ENCODE results near the gene ADSS2. TPM values are rescaled to one million over a fixed set of nuclear protein-coding genes. Genes with fewer than 3 reads are reported as not detected.
"Not testable (repeated sequence)": the region's sequence is repeated elsewhere in the genome, so short reads cannot be mapped to it uniquely, and the experiment has no call there.

Gene ADSS2
- total RNA-seq, 2 donors from 2014 or later: 9.9 to 23.1 TPM

DNA sequence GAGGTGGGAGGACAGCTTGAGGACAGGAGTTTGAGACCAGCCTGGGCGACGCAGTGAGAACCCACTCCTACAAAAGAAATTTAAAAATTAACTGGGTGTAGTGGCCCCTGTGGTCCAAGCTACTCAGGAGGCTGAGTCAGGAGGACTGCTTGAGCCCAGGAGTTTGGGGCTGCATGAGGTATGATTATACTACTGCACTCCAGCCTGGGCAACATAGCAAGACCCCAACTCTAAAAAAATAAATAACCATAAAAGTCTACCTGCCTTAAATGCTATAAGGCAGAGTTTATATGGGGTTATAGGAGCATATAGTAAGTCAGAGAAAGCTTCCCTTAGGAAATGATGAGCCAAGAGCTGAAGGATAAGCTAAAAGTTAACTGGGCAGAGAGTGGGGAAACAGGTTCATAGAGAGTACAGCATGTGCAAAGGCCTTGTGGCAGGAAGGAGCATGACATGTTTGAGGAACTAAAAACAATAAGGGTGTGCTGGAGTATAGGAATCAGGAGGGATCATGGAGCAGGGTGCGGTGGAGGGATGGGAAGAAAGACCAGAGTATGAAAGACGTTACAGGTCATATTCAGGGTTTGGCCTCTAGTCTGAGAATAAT, 68.3 kb downstream of the ADSS2 start:
- no peak overlapping the region for H3K27ac ChIP-seq
- TF ChIP-seq, protein P1, sequence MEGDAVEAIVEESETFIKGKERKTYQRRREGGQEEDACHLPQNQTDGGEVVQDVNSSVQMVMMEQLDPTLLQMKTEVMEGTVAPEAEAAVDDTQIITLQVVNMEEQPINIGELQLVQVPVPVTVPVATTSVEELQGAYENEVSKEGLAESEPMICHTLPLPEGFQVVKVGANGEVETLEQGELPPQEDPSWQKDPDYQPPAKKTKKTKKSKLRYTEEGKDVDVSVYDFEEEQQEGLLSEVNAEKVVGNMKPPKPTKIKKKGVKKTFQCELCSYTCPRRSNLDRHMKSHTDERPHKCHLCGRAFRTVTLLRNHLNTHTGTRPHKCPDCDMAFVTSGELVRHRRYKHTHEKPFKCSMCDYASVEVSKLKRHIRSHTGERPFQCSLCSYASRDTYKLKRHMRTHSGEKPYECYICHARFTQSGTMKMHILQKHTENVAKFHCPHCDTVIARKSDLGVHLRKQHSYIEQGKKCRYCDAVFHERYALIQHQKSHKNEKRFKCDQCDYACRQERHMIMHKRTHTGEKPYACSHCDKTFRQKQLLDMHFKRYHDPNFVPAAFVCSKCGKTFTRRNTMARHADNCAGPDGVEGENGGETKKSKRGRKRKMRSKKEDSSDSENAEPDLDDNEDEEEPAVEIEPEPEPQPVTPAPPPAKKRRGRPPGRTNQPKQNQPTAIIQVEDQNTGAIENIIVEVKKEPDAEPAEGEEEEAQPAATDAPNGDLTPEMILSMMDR (IDR thresholded peaks at IDR 0.05): no peak
- TF ChIP-seq POLR2A (IDR thresholded peaks at IDR 0.05): no peak
- 93 to 99% methylated on average over 4 of the region's 4 CpGs for WGBS, 2 donors
- H3K4me1 ChIP-seq: no peaks in the 10 kb centered on the region
- intact Hi-C loops (cut with DNase I): no loop called here
- H3K36me3 ChIP-seq (replicated peaks in 1 of 2; ENCODE audit: insufficient read depth in 1 of 2, low read depth in 2 of 2): no peaks in the 10 kb centered on the region
- no peaks in the 10 kb centered on the region for H3K27me3 ChIP-seq
- no peak for ATAC-seq
- H3K4me3 ChIP-seq: no peak overlapping the region
- no peaks in the 10 kb centered on the region for H3K9me3 ChIP-seq
- no peak for DNase-seq

DNA sequence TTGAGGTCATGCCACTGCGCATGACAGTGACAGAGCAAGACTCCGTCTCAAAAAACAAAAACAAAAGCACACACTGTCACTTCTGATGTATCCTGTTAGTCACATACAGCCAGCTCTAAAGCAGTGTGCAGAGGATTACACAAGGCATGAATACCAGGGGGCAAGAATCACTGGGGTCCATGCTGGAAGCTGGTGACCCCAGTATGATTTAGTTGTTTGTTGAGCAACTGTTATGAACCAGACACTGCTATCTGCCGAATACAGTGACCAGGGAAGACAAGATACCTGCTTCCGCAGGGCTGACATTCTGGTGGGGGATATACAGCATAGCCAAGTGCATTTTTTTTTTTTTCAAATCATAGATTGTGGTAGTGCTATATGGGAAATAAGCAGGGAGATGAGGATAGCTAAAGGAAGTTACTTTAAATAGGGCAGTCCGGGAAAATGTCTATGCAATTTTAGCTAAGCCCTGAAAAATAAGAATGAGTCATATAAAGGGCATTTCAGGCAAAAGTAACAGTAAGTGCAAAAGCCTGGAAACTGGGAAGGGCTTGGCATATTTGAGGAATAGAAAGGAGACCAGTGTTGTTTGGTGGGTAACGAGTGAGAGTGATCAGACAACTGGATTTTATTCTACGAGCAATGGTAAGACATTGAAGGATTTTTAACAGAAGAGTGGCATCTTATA, 69.7 kb downstream of the ADSS2 start:
- intact Hi-C loops (cut with DNase I): no loop called here
- H3K36me3 ChIP-seq (replicated peaks in 1 of 2; ENCODE audit: insufficient read depth in 1 of 2, low read depth in 2 of 2): no peaks in the 10 kb centered on the region
- DNase-seq (no peak), ATAC-seq (no peak)
- no peaks in the 10 kb centered on the region for H3K27me3 ChIP-seq
- no peak for TF ChIP-seq POLR2A (IDR thresholded peaks at IDR 0.05)
- TF ChIP-seq, protein P1 (IDR thresholded peaks at IDR 0.05): no peak
- no peak overlapping the region for H3K27ac ChIP-seq
- 91 to 95% methylated on average over 7 of the region's 7 CpGs for WGBS, 2 donors
- no peaks in the 10 kb centered on the region for H3K4me1 ChIP-seq
- no peaks in the 10 kb centered on the region for H3K9me3 ChIP-seq
- H3K4me3 ChIP-seq: no peak overlapping the region

DNA sequence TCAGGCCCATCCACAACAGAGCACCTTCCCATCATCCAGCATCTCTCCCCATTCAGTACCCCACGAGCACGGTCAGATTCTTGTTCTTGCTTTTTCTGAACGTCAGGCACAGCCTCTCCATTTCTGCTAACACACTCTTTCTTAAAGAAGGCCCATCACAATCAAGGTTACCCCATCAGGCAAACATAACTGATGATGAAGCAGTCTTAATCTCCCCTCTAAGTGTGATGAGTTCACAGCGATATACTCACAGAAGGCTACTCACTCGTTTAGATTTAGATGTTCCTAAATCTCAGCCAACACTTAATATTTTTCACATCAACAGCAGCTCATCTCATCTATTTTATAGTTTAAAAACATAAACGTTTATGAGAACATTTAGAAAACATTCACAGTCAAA, 75.6 kb downstream of the ADSS2 start:
- 76 to 80% methylated on average over 6 of the region's 6 CpGs for WGBS, 2 donors
- no peaks in the 10 kb centered on the region for H3K27me3 ChIP-seq
- H3K4me1 ChIP-seq: no peaks in the 10 kb centered on the region
- H3K27ac ChIP-seq: no peak overlapping the region
- no peaks in the 10 kb centered on the region for H3K9me3 ChIP-seq
- DNase-seq (no peak), ATAC-seq (no peak)
- no peak overlapping the region for H3K4me3 ChIP-seq
- intact Hi-C loops (cut with DNase I): no loop called here
- no peaks in the 10 kb centered on the region for H3K36me3 ChIP-seq (replicated peaks in 1 of 2; ENCODE audit: insufficient read depth in 1 of 2, low read depth in 2 of 2)
- TF ChIP-seq, protein P1 (IDR thresholded peaks at IDR 0.05): no peak
- no peak for TF ChIP-seq POLR2A (IDR thresholded peaks at IDR 0.05)

DNA sequence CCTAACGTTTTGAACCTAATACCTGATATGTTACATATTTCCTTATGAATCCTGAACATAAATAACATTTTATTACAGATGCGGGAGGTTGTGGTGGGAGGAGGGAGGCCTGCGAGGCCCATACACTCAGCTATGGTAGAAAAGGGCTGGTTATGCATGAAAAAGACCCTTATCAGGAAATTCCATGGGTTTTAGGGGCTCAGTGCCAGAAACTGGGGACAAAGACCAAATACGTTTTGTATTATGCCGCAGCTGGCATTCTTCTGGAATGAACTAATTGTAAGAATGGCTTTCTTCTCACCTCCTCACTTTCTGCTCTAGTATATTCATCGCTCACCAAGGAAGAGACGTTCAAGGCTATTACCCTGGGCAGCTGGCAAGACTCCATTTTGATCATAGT, 76.7 kb downstream of the ADSS2 start:
- Histone ChIP-seq H3K36me3 (replicated peaks in 1 of 2; ENCODE audit: insufficient read depth in 1 of 2, low read depth in 2 of 2) (no peaks in the 10 kb centered on the region), H3K4me3 (no peak overlapping the region), H3K4me1 (no peaks in the 10 kb centered on the region), H3K27me3 (no peaks in the 10 kb centered on the region), H3K9me3 (no peaks in the 10 kb centered on the region), H3K27ac (no peak overlapping the region)
- ATAC-seq: no peak
- TF ChIP-seq, protein P1 (IDR thresholded peaks at IDR 0.05): no peak
- TF ChIP-seq POLR2A (IDR thresholded peaks at IDR 0.05): no peak
- intact Hi-C loops (cut with DNase I): no loop called here
- 76 to 83% methylated on average over 7 of the region's 7 CpGs for WGBS, 2 donors
- DNase-seq: no peak

DNA sequence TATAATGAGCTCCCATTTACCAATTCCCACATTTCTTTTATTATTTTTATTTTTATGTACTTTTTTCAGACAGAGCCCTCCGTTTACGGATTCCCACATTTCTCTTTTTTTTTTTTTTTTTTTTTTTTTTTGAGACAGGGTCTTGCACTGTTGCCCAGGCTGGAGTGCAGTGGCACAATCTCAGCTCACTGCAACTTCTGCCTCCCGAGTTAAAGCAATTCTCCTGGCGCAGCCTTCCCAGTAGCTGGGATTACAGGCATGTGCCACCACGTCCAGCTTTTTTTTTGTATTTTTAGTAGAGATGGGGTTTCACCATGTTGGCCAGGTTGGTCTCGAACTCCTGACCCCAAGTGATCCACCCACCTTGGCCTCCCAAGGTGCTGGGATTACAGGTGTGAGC, 77.2 kb downstream of the ADSS2 start:
- H3K4me1 ChIP-seq; intact Hi-C loops (cut with DNase I); H3K9me3 ChIP-seq; H3K4me3 ChIP-seq; DNase-seq; H3K36me3 ChIP-seq (replicated peaks in 1 of 2; ENCODE audit: insufficient read depth in 1 of 2, low read depth in 2 of 2); H3K27me3 ChIP-seq; ATAC-seq; H3K27ac ChIP-seq: not testable (repeated sequence)
- WGBS, 2 donors: 82 to 91% methylated on average over 6 of the region's 6 CpGs

Measured in body of pancreas (tissue), 4 donors.